Measurements from ENCODE around the gene RPS16.

The RPS16 gene

GRCh38 chr19:39409208-39410016 lies 26.3 kb downstream of the RPS16 start (continued):
- TF ChIP-seq ZNF518A (tag by site-specific recombination; conservative IDR thresholded peaks at IDR 0.05; ENCODE audit: low read depth) = no peak; the same call in 1 of the 2 replicates
- no peak for TF ChIP-seq SETDB1 (IDR thresholded peaks at IDR 0.05; ENCODE audit: insufficient read length, low read length)
- TF ChIP-seq ZNF621 (tag by site-specific recombination; IDR thresholded peaks at IDR 0.05) = no peak
- no peak; the same call in 1 of the 2 replicates for TF ChIP-seq ZNF777 (tag by site-specific recombination; IDR thresholded peaks at IDR 0.05; ENCODE audit: borderline replicate concordance)
- TF ChIP-seq SP2 (tag by site-specific recombination; IDR thresholded peaks at IDR 0.05) = peak; percentile 86
- TF ChIP-seq ZNF521 (tag by site-specific recombination; IDR thresholded peaks at IDR 0.05) = no peak
- peak; percentile 85 for TF ChIP-seq KLF16 (tag by site-specific recombination; IDR thresholded peaks at IDR 0.05)
- TF ChIP-seq ZNF175 (tag by site-specific recombination; IDR thresholded peaks at IDR 0.05) = no peak
- TF ChIP-seq ZNF623 (tag by site-specific recombination; IDR thresholded peaks at IDR 0.05) = peak; percentile 17; the same call in 1 of the 2 replicates
- no peak for TF ChIP-seq ZFP3 (tag by site-specific recombination; IDR thresholded peaks at IDR 0.05; ENCODE audit: low read depth)
- TF ChIP-seq PRDM4 (tag by site-specific recombination; IDR thresholded peaks at IDR 0.05) = peak; percentile 69; the same call in 1 of the 2 replicates
- no peak for TF ChIP-seq TCF7L2 (IDR thresholded peaks at IDR 0.05; ENCODE audit: borderline replicate concordance, low read depth, low read length)
- no peak for TF ChIP-seq GFI1B (tag by site-specific recombination; IDR thresholded peaks at IDR 0.05)
- TF ChIP-seq ZNF747 (tag by site-specific recombination; IDR thresholded peaks at IDR 0.05) = no peak
- 0 out of 2 replicates have a peak, but pooled peaks have one; percentile 46 for TF ChIP-seq ZNF664 (tag by site-specific recombination; IDR thresholded peaks at IDR 0.05)
- TF ChIP-seq ZFP37 (tag by site-specific recombination; IDR thresholded peaks at IDR 0.05) = peak; percentile 96
- TF ChIP-seq ZNF426 (tag by site-specific recombination; IDR thresholded peaks at IDR 0.05) = no peak
- no peak for TF ChIP-seq ZNF843 (tag by site-specific recombination; IDR thresholded peaks at IDR 0.05)
- TF ChIP-seq ZSCAN18 (tag by site-specific recombination; IDR thresholded peaks at IDR 0.05) = no peak
- no peak for TF ChIP-seq ZNF555 (tag by site-specific recombination; conservative IDR thresholded peaks at IDR 0.05)
- TF ChIP-seq ELK4 (IDR thresholded peaks at IDR 0.05; ENCODE audit: borderline replicate concordance, low read depth, low read length) = no peak
- no peak for TF ChIP-seq ZNF830 (tag by site-specific recombination; IDR thresholded peaks at IDR 0.05; ENCODE audit: low read depth)
- peak; percentile 91 for TF ChIP-seq ZXDB (tag by site-specific recombination; IDR thresholded peaks at IDR 0.05)
- peak; percentile 60; the same call in 1 of the 2 replicates for TF ChIP-seq CTCF (tag by site-specific recombination; IDR thresholded peaks at IDR 0.05)
